IPS DF 6.9 (cell line): ENCODE results near the gene LBH.

ENCODE experiments used
- DNase-seq: peaks from one replicate; pipeline ENCODE4 v3.0.0-alpha.2; 2013; ENCODE audit warnings: low read depth, low spot score
- H3K27ac ChIP-seq: one replicate; pipeline ENCODE4 v1.5.1; 2013; ENCODE audit warnings: low read length, control low read depth
- H3K27me3 ChIP-seq: 2 replicates; pipeline ENCODE4 v1.6.1; 2013; ENCODE audit warnings: mild to moderate bottlenecking, low read length; ENCODE audit not compliant: control insufficient read depth, insufficient read depth
- H3K36me3 ChIP-seq: 2 replicates; pipeline ENCODE4 v1.6.1; 2013; ENCODE audit warnings: low read length; ENCODE audit not compliant: control insufficient read depth, insufficient read depth
- H3K4me1 ChIP-seq: 2 replicates; pipeline ENCODE4 v1.6.1; 2013; ENCODE audit warnings: low read length; ENCODE audit not compliant: control insufficient read depth, insufficient read depth
- H3K4me3 ChIP-seq: 2 replicates; pipeline ENCODE4 v1.5.1; 2013; ENCODE audit warnings: mild to moderate bottlenecking, low read length
- H3K9me3 ChIP-seq: 2 replicates; pipeline ENCODE4 v1.6.1; 2013; ENCODE audit warnings: low read length, inconsistent platforms; ENCODE audit not compliant: control insufficient read depth, insufficient read depth
- WGBS: extraction: QIAGEN DNeasy Blood & Tissue Kit; methylation state at CpG from one replicate; pipeline ENCODE4 v1.1.7; 2013; ENCODE audit warnings: mixed read lengths, missing lambda C conversion rate; ENCODE audit not compliant: insufficient read length, insufficient coverage; 5-methylcytosine and 5-hydroxymethylcytosine counted together

The LBH gene

GRCh38 chr2:30231212-30231995 is at the start of gene LBH:
Gene LBH, plus strand, starts transcription at chr2:30231534. Its CDS starts 205 bp downstream, at chr2:30231739.
- no peak within 1 kb of the TSS for H3K27ac ChIP-seq
- DNase-seq, result no peak
- no CpG with 5 or more reads among the region's 92 CpGs for WGBS

GRCh38 chr2:30184035-30184434 is 47.3 kb upstream of the LBH start:
- no CpG with 5 or more reads among the region's 5 CpGs for WGBS
- Histone ChIP-seq H3K27me3 (no peaks in the 10 kb centered on the region), H3K4me1 (no peaks in the 10 kb centered on the region), H3K36me3 (no peaks in the 10 kb centered on the region), H3K27ac (no peak overlapping the region), H3K4me3 (no peak overlapping the region), H3K9me3 (no peaks in the 10 kb centered on the region)
- DNase-seq, result no peak

More at GRCh38 chr2:30231212-30231995, at the start of gene LBH:
- peak within 1 kb of the TSS; percentile 67 for H3K4me3 ChIP-seq
- no peaks in the 10 kb centered on the region for H3K9me3 ChIP-seq
- H3K27me3 ChIP-seq, result peaks cover 8% of the 10 kb centered on the region; the same call in 1 of the 2 replicates
- peaks cover 1% of the 10 kb centered on the region; the same call in 1 of the 2 replicates for H3K4me1 ChIP-seq
- H3K36me3 ChIP-seq, result no peaks in the 10 kb centered on the region

GRCh38 chr2:30185178-30185577 is 46.2 kb upstream of the LBH start:
- H3K27me3 ChIP-seq, result no peaks in the 10 kb centered on the region
- no peaks in the 10 kb centered on the region for H3K9me3 ChIP-seq
- no CpG with 5 or more reads among the region's 4 CpGs for WGBS
- H3K27ac ChIP-seq, result no peak overlapping the region
- no peaks in the 10 kb centered on the region for H3K4me1 ChIP-seq
- H3K36me3 ChIP-seq, result no peaks in the 10 kb centered on the region
- DNase-seq, result no peak
- H3K4me3 ChIP-seq, result no peak overlapping the region

GRCh38 chr2:30188292-30188691 is 43.0 kb upstream of the LBH start:
- Histone ChIP-seq H3K27ac (no peak overlapping the region), H3K4me1 (no peaks in the 10 kb centered on the region), H3K36me3 (no peaks in the 10 kb centered on the region), H3K9me3 (no peaks in the 10 kb centered on the region), H3K4me3 (no peak overlapping the region), H3K27me3 (no peaks in the 10 kb centered on the region)
- DNase-seq, result no peak
- no CpG with 5 or more reads among the region's 2 CpGs for WGBS

- no CpG with 5 or more reads among the region's 13 CpGs for WGBS
Measured at GRCh38 chr2:30190637-30191036, 40.7 kb upstream of the LBH start.

GRCh38 chr2:30191107-30191506 is 40.2 kb upstream of the LBH start:
- no peak for DNase-seq
- Histone ChIP-seq H3K4me1 (no peaks in the 10 kb centered on the region), H3K4me3 (no peak overlapping the region), H3K9me3 (no peaks in the 10 kb centered on the region), H3K27me3 (no peaks in the 10 kb centered on the region), H3K36me3 (no peaks in the 10 kb centered on the region), H3K27ac (no peak overlapping the region)
- WGBS, result no CpG with 5 or more reads among the region's 10 CpGs

More at GRCh38 chr2:30190637-30191036, 40.7 kb upstream of the LBH start:
- Histone ChIP-seq H3K27ac (no peak overlapping the region), H3K4me3 (no peak overlapping the region), H3K27me3 (no peaks in the 10 kb centered on the region), H3K36me3 (no peaks in the 10 kb centered on the region), H3K9me3 (no peaks in the 10 kb centered on the region), H3K4me1 (no peaks in the 10 kb centered on the region)
- no peak for DNase-seq

GRCh38 chr2:30191819-30192271 is 39.5 kb upstream of the LBH start:
- Histone ChIP-seq H3K36me3 (no peaks in the 10 kb centered on the region), H3K9me3 (no peaks in the 10 kb centered on the region), H3K27ac (no peak overlapping the region), H3K4me3 (no peak overlapping the region), H3K4me1 (no peaks in the 10 kb centered on the region), H3K27me3 (no peaks in the 10 kb centered on the region)
- WGBS, result no CpG with 5 or more reads among the region's 7 CpGs
- no peak for DNase-seq

- DNase-seq, result no peak
- Histone ChIP-seq H3K4me3 (no peak overlapping the region), H3K27ac (no peak overlapping the region), H3K4me1 (no peaks in the 10 kb centered on the region), H3K27me3 (no peaks in the 10 kb centered on the region), H3K9me3 (no peaks in the 10 kb centered on the region), H3K36me3 (no peaks in the 10 kb centered on the region)
- no CpG with 5 or more reads among the region's 4 CpGs for WGBS
Measured at GRCh38 chr2:30192314-30192713, 39.0 kb upstream of the LBH start.

GRCh38 chr2:30193104-30193681 is 38.1 kb upstream of the LBH start:
- no peaks in the 10 kb centered on the region for H3K9me3 ChIP-seq
- H3K36me3 ChIP-seq, result no peaks in the 10 kb centered on the region
- no peak for DNase-seq
- H3K27me3 ChIP-seq, result no peaks in the 10 kb centered on the region
- H3K27ac ChIP-seq, result no peak overlapping the region
- no CpG with 5 or more reads among the region's 13 CpGs for WGBS
- H3K4me3 ChIP-seq, result no peak overlapping the region
- H3K4me1 ChIP-seq, result no peaks in the 10 kb centered on the region

GRCh38 chr2:30194421-30194820 is 36.9 kb upstream of the LBH start:
- H3K27ac ChIP-seq, result no peak overlapping the region
- DNase-seq, result no peak
- no CpG with 5 or more reads among the region's 7 CpGs for WGBS

More at GRCh38 chr2:30194421-30194820, 36.9 kb upstream of the LBH start:
- H3K27me3 ChIP-seq, result no peaks in the 10 kb centered on the region
- no peaks in the 10 kb centered on the region for H3K9me3 ChIP-seq
- no peak overlapping the region for H3K4me3 ChIP-seq
- no peaks in the 10 kb centered on the region for H3K36me3 ChIP-seq
- no peaks in the 10 kb centered on the region for H3K4me1 ChIP-seq
